Measurements from ENCODE around the gene UFL1.

UFL1 gene

DNA sequence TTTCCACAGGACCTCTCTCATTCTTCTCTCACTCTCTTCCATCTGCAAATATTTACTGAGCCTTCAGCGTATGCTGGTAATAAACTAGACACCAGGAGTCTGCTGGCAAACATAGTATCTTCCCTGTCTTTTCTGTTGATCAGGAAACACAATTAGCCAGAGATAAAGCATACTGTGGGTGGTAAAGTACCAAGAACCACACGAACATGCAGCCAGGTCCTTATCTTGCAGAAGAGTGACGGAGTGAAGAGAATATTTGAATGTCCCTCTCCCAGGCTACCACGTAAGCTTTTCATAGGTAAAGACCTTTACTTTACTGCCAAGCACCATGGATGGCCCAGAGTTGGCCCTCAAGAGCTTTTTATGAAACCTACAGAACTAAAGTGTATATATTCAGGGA lies 54.6 kb downstream of the UFL1 start:
- DNase-seq: no peak

DNA sequence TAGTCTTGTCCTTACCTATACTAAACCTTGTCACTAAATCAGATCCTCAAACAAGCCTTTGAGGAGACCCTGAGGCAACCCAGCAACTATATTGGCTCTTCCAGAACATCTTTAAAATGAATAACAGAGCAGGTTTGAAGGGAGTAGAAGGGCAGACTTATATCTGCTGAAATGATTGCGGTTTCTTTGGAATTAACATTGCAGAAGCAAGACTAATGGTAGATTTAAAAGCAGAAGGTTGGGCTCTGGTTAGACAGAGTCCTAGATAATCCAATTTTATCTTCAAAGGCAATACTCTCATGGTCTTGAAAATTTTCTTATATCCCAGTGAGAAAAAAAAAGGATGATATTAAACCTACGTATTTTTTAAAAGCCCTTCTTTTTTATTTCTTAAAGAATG lies 60.4 kb downstream of the UFL1 start:
- no peak for DNase-seq

DNA sequence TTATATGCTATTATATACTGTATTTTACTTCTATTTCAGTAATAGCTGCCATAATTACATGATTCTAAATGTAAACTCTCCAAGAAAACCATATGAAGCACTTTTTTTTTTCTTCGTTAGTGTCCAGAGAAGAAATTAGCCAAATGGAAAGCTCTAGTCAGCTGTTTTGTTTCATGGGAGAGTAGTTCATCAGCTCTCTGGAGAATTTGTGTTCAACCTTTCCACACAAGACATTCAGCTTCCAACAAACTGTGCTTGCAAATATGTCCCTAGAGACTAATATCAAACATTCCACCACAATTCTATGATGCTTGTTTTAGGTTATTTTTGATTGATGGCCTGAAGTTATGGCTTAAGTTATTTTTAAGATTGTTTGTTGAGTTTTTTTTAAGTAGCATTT lies 60.8 kb downstream of the UFL1 start:
- no peak for DNase-seq

DNA sequence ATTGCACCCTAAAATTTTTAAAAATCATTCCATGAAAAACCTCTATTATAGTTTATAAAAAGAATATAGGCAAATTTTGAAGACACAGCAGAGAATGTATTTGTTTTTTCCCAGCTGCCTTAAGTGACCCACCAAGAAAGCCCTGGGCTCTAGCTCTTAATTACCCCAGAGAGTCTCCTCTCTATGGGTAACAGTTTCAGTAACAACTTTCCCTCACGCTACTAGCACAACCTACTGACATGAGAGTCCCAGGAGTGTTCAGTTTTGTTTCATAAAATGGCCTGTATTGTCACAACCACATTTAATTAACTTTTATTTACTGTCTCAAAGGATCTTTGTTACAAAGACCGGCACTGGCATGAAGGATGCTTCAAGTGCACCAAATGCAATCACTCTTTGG lies 82.8 kb downstream of the UFL1 start:
- DNase-seq: no peak

Data from NCI-H2081 treated with DMSO at 0.1 percent for 48 hours (cell line).